HS-5 (cell line): ENCODE results near the gene DES.

Source experiments
- DNase-seq: peaks from one replicate; pipeline ENCODE4 v3.0.0-alpha.2; 2012; ENCODE audit warnings: low read depth

DES gene

GRCh38 chr2:219421323-219421722 lies 3.1 kb downstream of the DES start:
- DNase-seq, result no peak

- no peak for DNase-seq
Measured at GRCh38 chr2:219422952-219423534, 4.9 kb downstream of the DES start.

DNA sequence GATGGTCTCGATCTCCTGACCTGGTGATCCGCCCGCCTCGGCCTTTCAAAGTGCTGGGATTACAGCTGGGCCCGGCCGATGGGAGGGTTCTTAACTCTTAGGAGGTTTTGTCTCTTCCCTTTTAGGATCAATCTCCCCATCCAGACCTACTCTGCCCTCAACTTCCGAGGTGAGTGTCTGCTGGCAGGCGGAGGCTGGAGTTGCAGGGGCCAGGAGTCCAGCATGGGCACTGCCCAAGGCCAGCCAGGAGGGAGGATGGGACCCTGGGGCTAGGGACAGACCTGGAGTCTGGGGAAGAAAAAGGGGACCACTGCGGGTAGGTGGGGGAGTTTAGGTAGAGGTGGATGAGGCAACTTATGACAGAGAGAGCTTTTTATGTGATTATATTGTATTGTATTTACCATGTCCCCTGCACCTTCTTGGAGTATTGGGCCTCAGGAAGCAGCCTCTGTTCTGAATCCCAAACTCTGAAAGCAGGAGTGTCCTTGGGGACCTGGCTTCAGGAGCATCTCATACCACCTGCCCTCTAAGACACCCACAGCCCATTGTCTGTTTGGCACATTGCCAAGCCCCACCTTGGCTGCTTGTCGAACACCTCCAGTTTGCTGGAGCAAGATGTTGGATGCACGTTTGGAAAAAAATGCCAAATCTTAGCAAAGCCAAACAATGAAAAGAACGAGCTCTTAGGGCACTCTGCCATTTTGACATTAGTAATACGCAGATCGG lies 5.6 kb downstream of the DES start:
- DNase-seq, result no peak

- DNase-seq, result no peak
Measured at GRCh38 chr2:219425238-219426067, 7.3 kb downstream of the DES start.

DNA sequence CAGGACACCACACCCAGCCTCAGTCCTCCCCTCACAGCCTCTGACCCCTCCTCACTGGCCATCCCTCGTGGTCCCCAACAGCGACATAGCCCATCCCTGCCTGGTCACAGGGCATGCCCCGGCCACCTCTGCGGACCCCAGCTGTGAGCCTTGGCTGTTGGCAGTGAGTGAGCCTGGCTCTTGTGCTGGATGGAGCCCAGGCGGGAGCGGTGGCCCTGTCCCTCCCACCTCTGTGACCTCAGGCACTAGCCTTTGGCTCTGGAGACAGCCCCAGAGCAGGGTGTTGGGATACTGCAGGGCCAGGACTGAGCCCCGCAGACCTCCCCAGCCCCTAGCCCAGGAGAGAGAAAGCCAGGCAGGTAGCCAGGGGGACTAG lies 7.9 kb downstream of the DES start:
- DNase-seq, result no peak

DNA sequence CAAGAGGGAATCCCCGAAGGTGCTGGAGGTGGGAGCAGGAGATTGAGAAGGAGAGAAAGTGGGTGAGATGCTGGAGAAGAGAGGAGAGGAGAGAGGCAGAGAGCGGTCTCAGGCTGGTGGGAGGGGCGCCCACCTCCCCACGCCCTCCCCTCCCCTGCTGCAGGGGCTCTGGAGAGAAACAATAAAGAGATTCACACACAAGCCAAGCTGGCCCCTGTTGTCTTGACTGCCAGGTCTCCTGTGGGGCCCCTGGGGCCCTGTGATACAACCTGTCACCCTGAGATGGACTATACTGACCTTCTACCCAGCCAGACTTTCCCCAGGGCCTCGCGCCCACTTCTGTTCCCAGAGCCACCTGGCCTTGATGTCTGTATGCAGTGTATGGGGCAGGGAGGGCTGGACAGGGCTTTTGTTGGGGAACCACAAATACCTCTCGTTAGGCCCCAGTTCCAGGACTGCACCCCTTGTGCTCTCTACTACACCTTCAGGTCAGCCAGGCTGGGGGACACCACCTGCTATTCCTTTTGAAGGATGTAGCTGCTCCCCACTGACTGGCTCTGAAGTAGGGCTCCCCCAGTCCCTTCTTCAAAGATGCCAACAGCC lies 8.5 kb downstream of the DES start:
- DNase-seq, result no peak

DNA sequence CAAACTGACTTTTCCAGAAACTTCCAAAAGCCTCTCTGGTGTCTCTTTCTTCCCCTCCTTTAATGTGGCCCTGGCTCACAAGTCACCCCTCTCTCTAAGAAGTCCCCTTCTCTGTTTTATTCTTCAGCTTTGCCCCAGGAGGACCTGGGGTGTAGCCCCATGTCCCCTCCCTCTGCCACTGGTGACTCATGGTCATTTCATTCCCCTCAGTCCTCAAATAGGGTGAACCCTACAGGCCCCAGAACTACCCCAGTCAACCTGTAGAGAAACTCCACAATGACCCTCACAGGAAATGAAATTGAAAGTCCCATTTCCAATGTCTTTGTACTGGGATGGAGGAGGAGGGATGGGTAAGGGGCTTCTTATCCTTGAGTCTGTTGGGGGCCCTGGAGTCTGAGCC lies 10.3 kb downstream of the DES start:
- DNase-seq, result no peak

DNA sequence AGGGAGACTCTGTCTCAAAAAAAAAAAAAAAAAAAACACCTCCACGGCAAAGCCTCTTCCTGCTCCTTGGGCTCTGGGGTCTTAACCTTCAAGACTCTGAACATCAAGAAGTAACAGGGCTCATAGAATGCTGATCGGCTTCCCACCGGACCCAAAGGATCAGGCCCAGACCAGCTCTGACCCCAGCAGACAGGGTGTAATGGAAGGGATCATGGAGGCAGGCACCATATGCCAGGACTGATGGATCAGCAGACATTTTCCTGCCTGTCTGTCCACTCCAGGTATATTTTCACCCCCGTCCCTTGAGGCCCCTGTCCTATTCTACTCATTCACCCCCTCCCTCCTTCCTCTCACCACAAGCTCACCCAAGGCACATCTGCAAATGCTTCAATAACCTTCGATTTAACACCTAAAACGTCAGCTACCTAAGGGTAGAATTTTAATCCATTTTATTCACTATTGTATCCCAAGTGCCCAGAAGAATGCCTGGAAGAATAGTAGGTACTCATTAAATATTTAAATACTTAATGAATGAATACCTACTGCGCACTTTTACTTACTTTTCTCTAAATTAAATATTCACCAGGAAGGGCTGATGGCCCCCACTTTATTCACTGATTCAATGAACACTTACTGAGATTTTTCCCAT lies 11.9 kb downstream of the DES start:
- DNase-seq, result no peak

- no peak for DNase-seq
Measured at GRCh38 chr2:219430633-219431615, 12.7 kb downstream of the DES start.

- no peak for DNase-seq
Measured at GRCh38 chr2:219433666-219434467, 15.7 kb downstream of the DES start.

GRCh38 chr2:219434468-219434717 lies 16.2 kb downstream of the DES start:
- no peak for DNase-seq

- DNase-seq, result no peak
Measured at GRCh38 chr2:219434718-219435525, 16.7 kb downstream of the DES start, which contains the start of gene SPEG. TSS of gene SPEG (plus strand) at chr2:219434843. CDS start at chr2:219434978, 135 bp downstream.

DNA sequence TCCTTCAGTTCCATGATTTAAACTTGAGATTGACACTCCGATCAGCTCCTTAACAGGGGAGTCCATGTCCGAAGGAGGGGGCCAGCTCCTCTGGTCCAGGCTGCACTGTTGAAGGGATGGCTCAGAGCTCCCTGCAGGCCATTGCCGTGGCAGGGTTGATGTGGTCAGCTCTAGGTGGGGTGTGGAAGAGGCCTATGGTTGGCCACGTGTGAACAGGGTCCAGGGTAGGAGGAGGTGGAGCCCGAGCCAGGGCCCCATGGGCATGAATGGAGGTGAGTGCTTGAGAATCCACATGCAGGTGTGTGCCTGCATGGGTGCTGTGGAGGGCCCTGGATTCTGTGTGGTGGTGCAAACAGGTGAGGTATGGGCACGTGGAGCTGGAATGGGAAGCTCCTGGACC lies 17.5 kb downstream of the DES start:
- no peak for DNase-seq

GRCh38 chr2:219436491-219436890 lies 18.3 kb downstream of the DES start:
- no peak for DNase-seq

DNA sequence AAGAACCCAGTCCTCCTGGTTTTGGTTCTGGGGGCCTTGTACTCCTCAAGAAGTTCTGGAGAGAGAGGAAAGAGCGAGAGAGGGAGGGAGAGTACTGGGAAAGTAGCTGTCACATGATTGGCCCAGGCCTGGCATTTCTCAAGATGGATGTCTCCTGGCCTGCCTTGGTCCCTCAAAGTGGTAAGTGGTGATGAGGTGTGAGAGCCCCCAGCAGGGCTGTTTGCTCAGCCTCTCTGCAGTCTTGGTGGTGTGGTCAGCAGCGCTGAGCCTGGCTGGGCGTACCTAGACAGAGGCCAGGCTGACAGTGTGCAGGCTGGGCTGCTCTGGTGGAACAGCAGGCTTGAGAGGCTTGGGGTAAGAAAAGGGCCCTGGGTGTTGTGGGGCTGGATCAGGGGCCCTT lies 19.0 kb downstream of the DES start:
- no peak for DNase-seq

GRCh38 chr2:219437690-219438206 lies 19.6 kb downstream of the DES start:
- DNase-seq, result no peak

GRCh38 chr2:219438453-219438852 lies 20.3 kb downstream of the DES start:
- DNase-seq, result no peak

DNA sequence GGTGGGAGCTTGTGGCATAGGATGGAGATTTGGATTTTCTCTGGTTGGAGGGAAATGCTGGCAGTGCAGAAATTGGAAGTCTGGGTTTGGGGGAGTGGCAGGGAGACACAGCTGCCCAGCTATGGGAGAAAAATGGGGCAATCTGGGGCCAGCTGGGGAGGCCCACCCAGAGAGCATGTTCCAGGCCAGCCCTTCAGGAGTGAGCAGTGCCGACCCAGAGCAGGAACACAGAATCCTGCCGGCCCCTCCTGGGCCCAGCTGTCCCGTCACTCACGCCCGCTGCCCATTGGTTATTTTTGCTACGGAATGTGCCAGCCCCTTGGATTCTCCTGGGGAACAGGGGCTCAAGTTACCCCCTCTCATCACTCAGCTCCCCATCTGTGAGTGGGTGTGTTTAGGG lies 21.3 kb downstream of the DES start:
- no peak for DNase-seq
